ENCODE data around the gene SRSF4. TPM values are rescaled to one million over a fixed set of nuclear protein-coding genes. Genes with fewer than 3 reads are reported as not detected.
A peak's percentile ranks its signal among the peaks of the same experiment; 100 is the strongest.

Gene SRSF4
- 34.5 and 40.1 TPM in 2 replicates for total RNA-seq

- peak; percentile 91 for TF ChIP-seq CTCF (IDR thresholded peaks at IDR 0.05; ENCODE audit: insufficient read depth, low read length, severe bottlenecking)
- Histone ChIP-seq H3K4me3 (ENCODE audit: low read depth, low read length) (peak within 1 kb of the TSS; percentile 97), H3K36me3 (ENCODE audit: control insufficient read depth, insufficient read depth, low read length) (peaks cover 3% of the 10 kb centered on the region), H3K27me3 (ENCODE audit: control insufficient read depth, insufficient read depth, low read length) (no peaks in the 10 kb centered on the region)
- DNase-seq (ENCODE audit: low read depth) (peak; percentile 92), FAIRE-seq (no peak)
Observed at GRCh38 chr1:29181413-29182225, at the start of gene SRSF4. Gene SRSF4 (minus strand): TSS chr1:29181900. CDS start chr1:29181752, 148 bp downstream.

DNA sequence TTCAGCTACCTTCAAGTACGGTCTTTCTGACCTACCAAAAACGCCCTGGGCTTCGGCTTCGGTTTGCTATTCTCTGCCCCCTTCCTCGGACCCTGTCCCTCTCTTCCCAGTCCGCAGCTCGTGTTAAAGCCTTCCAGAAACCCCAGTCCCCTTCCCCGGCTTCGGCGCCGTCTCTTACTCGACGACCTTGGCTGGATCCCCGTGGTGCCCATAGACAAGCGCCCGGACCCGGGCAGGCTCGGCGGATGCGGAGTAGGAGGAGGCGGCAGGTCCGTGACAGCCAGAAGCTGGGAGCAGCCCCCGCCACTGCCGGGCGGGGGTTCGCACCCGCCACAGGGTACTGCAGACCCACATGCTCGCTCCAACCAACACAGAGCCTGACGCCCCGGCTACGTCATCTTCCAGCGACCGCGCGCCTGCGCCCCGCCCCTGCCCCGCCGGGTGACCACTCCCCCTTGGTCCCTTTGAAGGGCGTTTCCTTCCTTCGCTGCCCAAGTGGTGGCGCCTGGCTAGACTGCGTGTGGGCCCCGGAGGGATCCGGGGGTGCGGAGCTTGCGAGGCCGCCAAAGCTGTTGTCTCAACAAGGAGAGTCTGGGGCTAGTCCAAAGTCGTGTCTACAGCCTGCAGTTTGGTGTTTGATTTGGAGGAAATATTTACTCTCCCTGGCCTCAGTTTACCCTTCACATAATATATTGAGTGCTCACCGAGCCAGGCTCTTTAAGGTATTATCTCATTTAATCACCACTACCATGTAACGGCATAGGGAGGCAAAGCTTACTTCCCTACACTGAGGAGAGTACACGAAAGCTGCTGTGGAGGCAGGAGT, 49.1 kb upstream of the SRSF4 start, which contains the start of gene MECR:
Gene MECR, minus strand, starts transcription at position 382 of the 826 bp plus-strand sequence. Its CDS starts 28 bp downstream, at position 354.
- FAIRE-seq = no peak
- peak; percentile 30 for TF ChIP-seq CTCF (IDR thresholded peaks at IDR 0.05; ENCODE audit: insufficient read depth, low read length, severe bottlenecking)
- DNase-seq (ENCODE audit: low read depth) = peak; percentile 75
- Histone ChIP-seq H3K36me3 (ENCODE audit: control insufficient read depth, insufficient read depth, low read length) (no peaks in the 10 kb centered on the region), H3K4me3 (ENCODE audit: low read depth, low read length) (peak within 1 kb of the TSS; percentile 88), H3K27me3 (ENCODE audit: control insufficient read depth, insufficient read depth, low read length) (no peaks in the 10 kb centered on the region)

GRCh38 chr1:29230204-29230552, 48.5 kb upstream of the SRSF4 start:
- H3K4me3 ChIP-seq (ENCODE audit: low read depth, low read length) = peak overlapping the region; percentile 88
- H3K36me3 ChIP-seq (ENCODE audit: control insufficient read depth, insufficient read depth, low read length) = no peaks in the 10 kb centered on the region
- DNase-seq (ENCODE audit: low read depth) (no peak), FAIRE-seq (no peak)
- H3K27me3 ChIP-seq (ENCODE audit: control insufficient read depth, insufficient read depth, low read length) = no peaks in the 10 kb centered on the region
- TF ChIP-seq CTCF (IDR thresholded peaks at IDR 0.05; ENCODE audit: insufficient read depth, low read length, severe bottlenecking) = no peak

DNA sequence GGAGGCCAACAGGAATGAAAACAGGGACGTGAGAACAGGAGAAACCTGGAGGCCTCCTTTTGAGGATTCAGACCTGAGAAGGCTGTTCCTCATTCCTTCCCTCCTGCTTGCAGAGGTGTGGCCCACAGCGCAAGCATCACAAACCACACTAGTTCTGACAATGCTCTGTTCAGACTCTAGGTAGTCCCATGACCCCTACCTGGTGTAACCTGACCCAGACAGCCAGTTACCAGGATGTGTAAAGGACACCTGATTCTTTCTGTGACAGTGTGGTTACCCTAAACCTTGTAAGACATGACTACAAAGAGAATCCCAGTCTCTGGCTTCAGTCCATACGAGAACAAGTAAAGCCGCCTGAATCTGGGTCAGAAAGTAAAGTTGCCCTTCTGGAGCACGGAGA, 45.8 kb upstream of the SRSF4 start:
- peak; percentile 42 for DNase-seq (ENCODE audit: low read depth)
- H3K36me3 ChIP-seq (ENCODE audit: control insufficient read depth, insufficient read depth, low read length) = peaks cover 2% of the 10 kb centered on the region
- H3K27me3 ChIP-seq (ENCODE audit: control insufficient read depth, insufficient read depth, low read length) = no peaks in the 10 kb centered on the region
- no peak for FAIRE-seq
- no peak overlapping the region for H3K4me3 ChIP-seq (ENCODE audit: low read depth, low read length)
- no peak for TF ChIP-seq CTCF (IDR thresholded peaks at IDR 0.05; ENCODE audit: insufficient read depth, low read length, severe bottlenecking)

DNA sequence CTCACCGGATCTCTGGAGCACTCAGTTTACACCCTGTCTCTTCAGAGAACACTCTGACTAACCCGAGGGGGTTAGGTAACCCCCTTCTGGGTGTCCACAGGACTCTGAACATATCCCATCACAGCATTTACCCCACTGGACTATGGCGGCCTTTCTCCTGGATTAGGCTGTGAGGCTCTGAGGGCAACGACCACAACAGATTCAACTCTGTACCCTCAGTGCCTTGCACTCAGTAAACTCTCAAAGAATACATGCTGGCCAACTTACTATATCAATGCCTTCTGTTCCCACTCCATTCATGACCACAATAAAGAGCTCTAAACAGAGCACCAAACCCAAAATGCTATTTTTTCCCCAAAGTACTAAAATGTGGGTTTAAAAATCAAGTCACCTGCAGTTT, 43.7 kb upstream of the SRSF4 start:
- H3K27me3 ChIP-seq (ENCODE audit: control insufficient read depth, insufficient read depth, low read length) = no peaks in the 10 kb centered on the region
- peaks cover 2% of the 10 kb centered on the region for H3K36me3 ChIP-seq (ENCODE audit: control insufficient read depth, insufficient read depth, low read length)
- FAIRE-seq (no peak), DNase-seq (ENCODE audit: low read depth) (no peak)
- no peak for TF ChIP-seq CTCF (IDR thresholded peaks at IDR 0.05; ENCODE audit: insufficient read depth, low read length, severe bottlenecking)
- no peak overlapping the region for H3K4me3 ChIP-seq (ENCODE audit: low read depth, low read length)

All from bronchial epithelial cell (primary cell).